ENCODE data around the gene ZBTB16.

DNA sequence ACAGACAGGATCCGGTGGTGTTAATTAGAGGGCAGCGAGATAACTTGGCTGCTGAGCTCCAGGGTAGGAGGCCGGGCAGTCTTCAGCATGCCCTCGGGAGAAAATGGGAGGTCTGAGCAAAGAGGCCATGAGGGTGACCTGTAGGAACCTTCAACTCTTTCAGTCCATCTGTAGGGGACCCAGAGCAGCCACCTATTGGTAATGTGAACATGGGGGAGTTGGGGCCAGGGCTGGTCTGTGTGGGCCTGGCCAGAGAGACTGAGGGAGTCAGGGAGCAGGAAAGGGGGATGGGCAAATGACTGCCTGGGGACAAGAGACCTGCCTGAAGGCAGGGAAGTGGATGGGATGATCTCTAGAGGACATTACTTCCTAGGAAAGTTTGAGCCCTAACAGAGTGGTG, 135.6 kb downstream of the ZBTB16 start:
- no peak for TF ChIP-seq CTCF (IDR thresholded peaks at IDR 0.05)
- TF ChIP-seq POLR2A (IDR thresholded peaks at IDR 0.05), result no peak

Data from testis (tissue), 2 donors.